ENCODE results near the gene RNF13. TPM values are rescaled to one million over a fixed set of nuclear protein-coding genes. Genes with fewer than 3 reads are reported as not detected.

RNF13 gene
- total and polyA plus RNA-seq, 2 of the 4 experiments (the other 2 are of a cell fraction) = 12.8 to 29.8 TPM

DNA sequence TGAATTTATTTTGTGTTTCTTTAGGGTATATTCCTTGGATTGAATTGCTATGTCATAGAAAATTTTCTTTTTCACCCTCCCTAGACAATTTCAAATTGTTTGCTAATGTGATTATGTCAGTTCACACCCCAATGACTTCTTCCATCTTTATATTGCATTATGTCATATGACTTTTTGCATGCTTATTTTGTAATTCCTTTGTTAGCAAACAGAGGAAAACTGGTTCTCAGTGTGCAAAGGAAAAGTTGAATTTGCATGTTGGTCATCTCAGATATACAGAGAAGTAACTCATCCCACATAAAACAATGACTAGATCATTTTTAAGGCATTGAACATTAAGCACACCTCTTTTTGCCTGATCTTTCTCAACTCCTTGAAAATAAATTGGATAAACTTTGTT lies 3.3 kb upstream of the RNF13 start:
- H3K4me2 ChIP-seq (ENCODE audit: low read depth, low read length) = no peak overlapping the region
- no peak overlapping the region for H4K5ac ChIP-seq (ENCODE audit: low read depth, low read length)
- no peak overlapping the region for H3K4me3 ChIP-seq (ENCODE audit: insufficient read depth, low read depth, low read length)
- intact Hi-C loops (cut with micrococcal nuclease) = no loop called here
- in situ Hi-C loops (cut with MboI; ENCODE audit: low sequenced_read_pairs) = no loop called here
- no peak overlapping the region for H2AK9ac ChIP-seq (replicated peaks; ENCODE audit: low read depth, low read length, poor library complexity)
- H4K20me1 ChIP-seq (ENCODE audit: insufficient read depth, low read length) = peaks cover 6% of the 10 kb centered on the region; the same call in 1 of the 2 replicates
- H3K4me1 ChIP-seq (ENCODE audit: control insufficient read depth, insufficient read depth, low read length) = no peaks in the 10 kb centered on the region
- H2BK5ac ChIP-seq (ENCODE audit: low read depth, low read length, poor library complexity, severe bottlenecking) = no peak overlapping the region
- DNase-seq (no peak), ATAC-seq (ENCODE audit: low read depth) (no peak)
- no peak overlapping the region for H3K56ac ChIP-seq (ENCODE audit: extremely low read depth, insufficient read depth, low read length)
- peaks cover 0 to 16% of the 10 kb centered on the region in 2 experiments; a peak in 2 of 4 replicates for H3K79me1 ChIP-seq (ENCODE audit: low read depth in 1 of 2, low read length in 2 of 2)
- H3K9ac ChIP-seq (ENCODE audit: low read depth, low read length) = no peak overlapping the region
- H4K8ac ChIP-seq (ENCODE audit: low read depth in 2 of 2, low read length in 2 of 2) = no peak overlapping the region
- no peak for TF ChIP-seq CTCF (conservative IDR thresholded peaks at IDR 0.05; ENCODE audit: low read depth, low read length)
- TF ChIP-seq FOS (IDR thresholded peaks at IDR 0.05; ENCODE audit: low read depth, low read length) = no peak
- no peak for TF ChIP-seq MAZ (IDR thresholded peaks at IDR 0.05; ENCODE audit: borderline replicate concordance, low read depth, low read length)
- TF ChIP-seq BHLHE40 (IDR thresholded peaks at IDR 0.05; ENCODE audit: low read depth, low read length) = no peak
- TF ChIP-seq RFX5 (IDR thresholded peaks at IDR 0.05; ENCODE audit: low read depth, low read length) = no peak
- TF ChIP-seq POLR2A (IDR thresholded peaks at IDR 0.05; ENCODE audit: low read depth, low read length) = no peak
- TF ChIP-seq, protein P1, sequence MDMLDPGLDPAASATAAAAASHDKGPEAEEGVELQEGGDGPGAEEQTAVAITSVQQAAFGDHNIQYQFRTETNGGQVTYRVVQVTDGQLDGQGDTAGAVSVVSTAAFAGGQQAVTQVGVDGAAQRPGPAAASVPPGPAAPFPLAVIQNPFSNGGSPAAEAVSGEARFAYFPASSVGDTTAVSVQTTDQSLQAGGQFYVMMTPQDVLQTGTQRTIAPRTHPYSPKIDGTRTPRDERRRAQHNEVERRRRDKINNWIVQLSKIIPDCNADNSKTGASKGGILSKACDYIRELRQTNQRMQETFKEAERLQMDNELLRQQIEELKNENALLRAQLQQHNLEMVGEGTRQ (IDR thresholded peaks at IDR 0.05; ENCODE audit: low read depth, low read length) = no peak
- no peak for TF ChIP-seq SMC3 (IDR thresholded peaks at IDR 0.05; ENCODE audit: low read depth, low read length)
- TF ChIP-seq RAD21 (IDR thresholded peaks at IDR 0.05; ENCODE audit: low read length) = no peak
- TF ChIP-seq NFE2L2 (IDR thresholded peaks at IDR 0.05; ENCODE audit: low read depth, low read length) = no peak
- TF ChIP-seq CEBPB (IDR thresholded peaks at IDR 0.05; ENCODE audit: low read depth, low read length) = no peak
- no peak for TF ChIP-seq MXI1 (IDR thresholded peaks at IDR 0.05; ENCODE audit: borderline replicate concordance, low read depth, low read length)
- no peak for TF ChIP-seq CHD1 (IDR thresholded peaks at IDR 0.05; ENCODE audit: low read depth, low read length)
- TF ChIP-seq ELK1 (IDR thresholded peaks at IDR 0.05; ENCODE audit: borderline replicate concordance, low read depth, low read length) = no peak
- no peak for TF ChIP-seq MAFK (IDR thresholded peaks at IDR 0.05; ENCODE audit: low read depth, low read length)
- CTCF ChIA-PET = interaction anchor here (0.9 to 2.9 kb wide), 3 partner anchors 9 to 43 kb away, joined by 3 to 58 read pairs (median 15); no protein-coding TSS in a partner anchor
- H2BK20ac ChIP-seq (ENCODE audit: low read depth, low read length) = no peak overlapping the region
- H3K18ac ChIP-seq (ENCODE audit: low read depth, low read length) = no peak overlapping the region
- no peak overlapping the region for H4K91ac ChIP-seq (ENCODE audit: insufficient read depth, low read depth, low read length)
- no peaks in the 10 kb centered on the region for H3K9me3 ChIP-seq (ENCODE audit: control insufficient read depth, insufficient read depth, low read length)
- H3K27me3 ChIP-seq (ENCODE audit: control insufficient read depth, insufficient read depth, low read length) = no peaks in the 10 kb centered on the region
- H2AK5ac ChIP-seq (ENCODE audit: low read depth, low read length) = no peak overlapping the region
- H2AFZ ChIP-seq (replicated peaks; ENCODE audit: low read length, poor library complexity) = no peak overlapping the region
- POLR2A ChIA-PET (ENCODE audit: unreplicated experiment) = no interaction called here
- no peak overlapping the region for H3K14ac ChIP-seq (replicated peaks; ENCODE audit: low read depth, low read length)
- H3K27ac ChIP-seq (ENCODE audit: insufficient read depth, low read length) = no peak overlapping the region
- H3K9me1 ChIP-seq (ENCODE audit: insufficient read depth, low read length) = no peaks in the 10 kb centered on the region
- no peaks in the 10 kb centered on the region for H3K36me3 ChIP-seq (ENCODE audit: control insufficient read depth, insufficient read depth, low read length)
- H2BK15ac ChIP-seq (ENCODE audit: low read depth, low read length) = no peak overlapping the region
- no peak overlapping the region for H2BK120ac ChIP-seq (ENCODE audit: low read depth, low read length)
- BruUV-seq (replicated peaks) = no TSS peak
- H3K23ac ChIP-seq (ENCODE audit: low read depth, low read length) = no peak overlapping the region
- no peak overlapping the region for H3K4ac ChIP-seq (ENCODE audit: low read depth, low read length)
- dilution Hi-C loops (cut with HindIII; ENCODE audit: low sequenced_read_pairs, unreplicated experiment) = no loop called here

Data from IMR-90 (cell line).